IPS-11a (cell line): ENCODE data around the gene GRIK3.

Experiments
- H3K4me3 ChIP-seq: one replicate; pipeline ENCODE4 v1.5.1; 2013; ENCODE audit warnings: low read depth, low read length, control low read depth

Gene GRIK3

GRCh38 chr1:36859926-36860325, 174.4 kb downstream of the GRIK3 start:
- no peak overlapping the region for H3K4me3 ChIP-seq

DNA sequence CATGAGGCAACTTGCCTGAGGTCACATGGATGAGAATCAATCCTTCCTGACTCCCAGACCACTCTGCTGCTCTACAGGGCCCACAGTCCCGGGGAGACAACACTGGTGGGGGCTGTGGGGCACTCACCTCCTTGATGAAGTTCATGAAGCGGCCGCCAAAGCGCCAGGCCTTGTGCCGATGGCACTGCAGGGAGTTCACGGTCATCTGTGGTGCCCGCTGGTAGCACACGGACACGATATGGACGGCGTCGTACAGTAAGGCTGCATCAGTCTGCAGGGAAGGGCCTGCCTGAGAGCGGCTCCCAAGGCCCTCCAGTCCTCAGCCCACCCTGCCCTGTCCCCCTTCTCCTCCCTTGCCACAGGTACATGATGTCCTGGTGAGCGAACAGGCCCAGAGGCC, 175.3 kb downstream of the GRIK3 start:
- H3K4me3 ChIP-seq, result no peak overlapping the region

- no peak overlapping the region for H3K4me3 ChIP-seq
Measured at GRCh38 chr1:36858553-36858952, 175.8 kb downstream of the GRIK3 start.

- no peak overlapping the region for H3K4me3 ChIP-seq
Measured at GRCh38 chr1:36857754-36858153, 176.6 kb downstream of the GRIK3 start.

DNA sequence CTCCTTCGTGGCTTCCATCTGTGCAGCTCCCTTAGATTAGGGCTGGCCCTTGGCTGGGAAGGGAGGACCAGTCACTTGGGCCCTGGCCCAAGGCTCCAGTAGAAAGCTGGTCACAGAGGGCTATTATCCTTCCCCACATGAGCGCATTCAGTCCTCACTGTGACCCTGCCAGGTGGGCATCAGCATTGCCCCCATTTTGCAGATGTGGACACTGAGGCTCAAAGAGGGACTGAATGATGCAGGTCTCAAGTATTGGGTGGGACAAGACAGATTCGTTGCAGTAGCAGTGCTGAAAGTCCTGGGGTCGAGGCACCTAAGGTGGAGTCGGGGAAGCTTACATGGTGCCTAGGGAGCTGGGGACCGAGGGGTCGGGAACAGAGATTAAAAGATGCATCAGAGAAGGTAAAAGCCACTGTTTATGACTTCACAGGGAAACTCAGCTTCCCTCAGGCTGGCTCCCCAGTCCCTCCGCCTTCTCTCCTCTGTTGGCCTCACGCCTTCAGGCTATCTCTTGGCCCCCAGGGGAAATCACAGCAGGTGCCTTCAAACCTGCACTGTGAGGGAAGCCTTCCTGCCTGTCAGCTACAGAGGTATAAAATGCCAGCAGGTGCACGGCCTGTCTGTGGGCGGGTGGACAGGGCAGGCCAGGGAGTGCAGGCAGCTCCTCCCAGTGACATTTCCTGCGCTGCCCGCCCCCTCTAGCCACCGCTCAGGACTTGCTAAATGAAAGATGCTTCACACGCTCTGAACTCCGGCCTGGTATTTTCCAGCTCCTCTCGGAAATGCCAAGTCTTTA, 178.4 kb downstream of the GRIK3 start:
- no peak overlapping the region for H3K4me3 ChIP-seq

GRCh38 chr1:36853638-36854037, 180.7 kb downstream of the GRIK3 start:
- H3K4me3 ChIP-seq, result no peak overlapping the region

DNA sequence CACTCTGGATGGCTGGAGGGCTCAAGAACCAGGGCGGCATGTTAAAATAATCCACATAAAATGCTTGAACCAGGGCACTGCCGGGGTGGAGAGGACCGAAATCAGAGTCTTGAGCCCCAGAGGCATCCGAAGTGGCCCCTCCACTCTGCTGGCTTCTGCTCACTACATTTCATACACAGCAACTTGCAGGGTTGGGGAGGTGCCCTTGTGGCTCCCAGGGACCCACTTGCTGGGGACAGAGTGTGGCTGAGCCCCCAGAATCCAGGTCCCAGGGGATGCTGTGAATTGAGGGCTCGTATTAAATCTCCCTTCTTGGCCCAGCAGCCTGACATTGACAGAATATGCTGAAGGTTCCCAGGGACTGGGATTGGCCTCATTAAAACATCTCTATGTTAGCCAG, 181.7 kb downstream of the GRIK3 start:
- H3K4me3 ChIP-seq, result no peak overlapping the region

DNA sequence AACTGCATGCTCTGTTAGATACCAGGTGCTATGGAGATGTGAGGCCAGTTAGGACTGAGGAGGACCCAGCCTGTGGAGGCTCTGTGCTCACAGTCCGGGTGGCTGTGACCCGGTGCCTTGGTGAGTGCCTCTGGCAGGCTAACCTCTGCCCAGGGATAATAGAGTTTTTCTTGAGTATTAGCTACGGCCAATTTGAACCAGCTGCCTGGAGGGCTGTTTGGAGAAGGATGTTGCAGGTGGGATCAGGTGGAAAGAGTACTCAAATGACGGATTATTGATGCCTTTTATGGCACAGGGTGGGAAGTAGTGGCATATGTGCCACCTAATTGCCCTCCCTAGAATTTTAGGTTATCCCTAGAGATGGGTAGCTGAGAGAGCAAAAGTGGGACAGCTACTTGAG, 182.7 kb downstream of the GRIK3 start:
- no peak overlapping the region for H3K4me3 ChIP-seq

GRCh38 chr1:36851087-36851486, 183.2 kb downstream of the GRIK3 start:
- H3K4me3 ChIP-seq, result no peak overlapping the region

DNA sequence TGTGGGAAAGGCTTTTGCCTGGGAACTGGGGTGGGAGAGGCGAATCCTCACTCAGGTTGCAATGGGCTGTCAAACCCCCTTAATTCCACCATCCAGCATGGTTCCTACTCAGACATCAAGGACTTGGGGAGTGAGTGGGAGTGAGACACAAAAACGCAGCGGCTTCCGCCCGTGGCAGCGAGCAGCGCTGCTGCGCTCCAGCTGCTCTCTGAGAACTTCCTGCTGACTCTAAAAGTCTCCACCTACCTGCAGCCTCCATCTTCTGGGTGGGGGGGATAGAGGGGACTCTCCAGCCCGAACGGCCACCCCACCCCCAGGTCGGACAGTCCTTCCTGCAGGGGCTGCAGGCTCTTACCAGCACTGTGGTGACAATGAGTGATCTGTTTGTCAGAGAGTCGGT, 184.4 kb downstream of the GRIK3 start:
- no peak overlapping the region for H3K4me3 ChIP-seq

DNA sequence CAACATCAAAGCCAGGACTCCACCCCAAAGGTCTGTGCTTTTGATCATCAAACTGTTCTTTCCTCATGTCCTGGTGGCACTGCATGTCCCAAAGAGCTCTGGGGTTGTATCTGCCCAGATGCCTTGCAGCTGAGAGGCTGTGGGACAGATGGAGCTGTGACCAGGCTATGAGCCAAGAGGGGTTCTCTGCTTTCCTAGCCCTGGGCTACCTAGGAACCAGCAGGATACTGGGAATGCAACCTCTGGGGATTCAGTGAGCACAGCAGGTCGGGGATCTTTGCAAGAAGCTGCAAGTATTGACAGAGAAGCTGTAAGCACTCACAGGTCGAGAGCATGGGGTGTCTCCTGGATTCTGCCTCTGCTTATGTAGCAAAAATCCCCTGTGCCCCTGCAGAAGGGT, 186.6 kb downstream of the GRIK3 start:
- no peak overlapping the region for H3K4me3 ChIP-seq

DNA sequence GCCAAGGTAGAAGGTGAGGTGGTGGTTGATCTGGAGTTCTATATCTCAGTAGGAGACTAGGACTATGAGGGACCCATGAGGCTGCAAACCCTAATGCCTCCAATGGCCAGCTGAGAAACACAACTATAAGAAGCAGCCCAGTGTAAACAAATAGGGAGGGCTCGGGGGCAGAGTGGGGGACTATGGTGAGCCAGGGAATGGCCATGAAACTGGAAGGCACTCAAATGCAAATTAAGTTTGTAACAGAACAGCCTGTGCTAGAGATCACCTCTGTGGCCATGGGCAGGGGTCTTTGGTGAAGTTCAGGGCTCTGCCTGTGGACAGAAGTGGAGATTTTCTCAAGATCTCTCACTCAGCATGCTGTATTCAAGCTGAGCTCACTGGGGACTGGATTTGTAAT, 187.1 kb downstream of the GRIK3 start:
- no peak overlapping the region for H3K4me3 ChIP-seq

DNA sequence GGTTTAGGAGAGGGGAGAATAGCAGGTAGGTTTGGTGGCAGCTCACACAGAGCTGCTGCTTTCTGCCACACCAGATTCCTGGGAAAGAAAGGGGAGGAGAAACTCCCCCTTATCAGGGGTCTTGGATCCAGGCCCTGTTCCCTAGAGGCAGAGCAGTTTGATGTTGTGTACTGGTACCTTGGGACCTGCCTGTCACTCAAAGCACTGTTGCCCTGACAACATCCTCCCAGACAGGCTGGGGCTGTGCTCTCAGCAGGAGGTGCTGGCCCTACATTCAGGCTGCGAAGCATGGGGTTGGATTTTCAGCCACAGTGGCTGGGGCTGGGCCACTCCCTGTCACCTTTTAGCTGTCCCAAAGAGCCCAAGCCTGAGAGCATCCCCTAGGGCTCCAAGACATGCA, 188.0 kb downstream of the GRIK3 start:
- H3K4me3 ChIP-seq, result no peak overlapping the region

DNA sequence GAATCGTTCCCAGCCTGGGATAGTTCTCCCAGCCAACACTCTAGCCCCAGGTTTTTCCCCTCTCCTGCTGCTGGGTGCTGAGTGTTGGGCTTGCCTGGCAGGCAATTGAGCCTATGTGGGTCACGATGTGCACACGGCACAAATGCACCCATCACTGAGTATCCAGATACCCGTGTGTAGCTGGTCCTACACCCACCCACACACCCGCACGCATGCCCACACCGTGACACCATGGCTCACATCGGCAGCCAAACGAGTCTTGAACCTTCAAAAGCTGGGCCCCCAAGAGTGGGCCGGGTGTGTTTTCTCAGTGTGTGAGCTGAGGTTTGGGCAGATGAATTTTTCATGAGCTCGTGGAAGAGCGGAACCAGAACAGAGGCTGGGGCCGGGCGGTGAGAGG, 188.5 kb downstream of the GRIK3 start:
- no peak overlapping the region for H3K4me3 ChIP-seq

DNA sequence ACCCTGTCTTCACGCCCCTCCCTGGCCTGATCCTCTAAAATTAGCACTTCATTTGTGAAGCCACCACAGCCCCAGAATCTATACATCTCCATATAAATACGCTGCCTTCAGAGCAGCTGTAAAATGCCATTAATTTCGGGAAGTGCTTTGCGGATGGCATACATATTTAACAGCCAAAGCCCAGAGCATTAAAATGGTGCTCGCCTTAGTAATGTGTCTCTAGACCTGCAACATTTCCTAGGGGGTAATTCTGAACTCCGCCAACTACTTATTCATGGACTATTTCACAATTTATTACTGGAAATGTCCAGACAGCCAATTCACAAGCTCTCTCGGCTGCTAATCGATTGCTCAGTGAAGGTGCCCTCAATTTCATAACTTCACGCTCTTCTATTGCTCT, 189.4 kb downstream of the GRIK3 start:
- no peak overlapping the region for H3K4me3 ChIP-seq

DNA sequence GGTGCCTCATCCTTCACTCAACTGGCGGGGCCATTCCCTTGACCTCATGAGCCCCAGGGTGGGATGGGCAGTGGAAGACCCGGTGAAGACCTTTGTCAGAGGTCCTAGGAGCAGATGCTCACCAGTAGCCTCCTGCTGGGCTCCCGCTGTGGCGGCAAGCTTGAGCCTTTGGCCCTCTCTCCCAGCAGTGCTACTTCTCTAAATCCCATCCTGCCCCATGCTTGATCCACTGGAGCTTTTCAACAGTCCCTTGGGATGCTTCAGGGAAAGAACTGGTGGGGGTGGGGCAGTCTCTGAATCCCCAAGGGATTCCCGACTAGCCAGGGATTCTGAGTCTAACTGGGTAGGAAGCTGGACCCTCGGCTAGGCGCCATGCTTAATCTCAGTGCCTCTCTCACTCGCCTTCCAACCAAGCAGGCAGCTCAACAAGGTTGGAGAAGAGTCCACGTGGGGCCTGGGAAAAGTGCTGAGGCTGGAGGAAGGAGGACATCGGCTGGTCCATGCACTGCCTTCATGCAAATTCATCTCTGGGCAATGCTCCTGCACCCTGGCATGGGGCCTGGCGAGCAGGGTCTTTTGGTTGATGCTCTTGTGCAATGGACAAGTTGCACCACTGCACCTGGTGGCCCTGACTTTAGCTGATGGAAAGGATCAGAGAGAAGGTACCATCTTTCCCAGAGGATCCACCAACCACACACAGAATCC, 190.3 kb downstream of the GRIK3 start:
- no peak overlapping the region for H3K4me3 ChIP-seq

- H3K4me3 ChIP-seq, result no peak overlapping the region
Measured at GRCh38 chr1:36843027-36843426, 191.3 kb downstream of the GRIK3 start.

DNA sequence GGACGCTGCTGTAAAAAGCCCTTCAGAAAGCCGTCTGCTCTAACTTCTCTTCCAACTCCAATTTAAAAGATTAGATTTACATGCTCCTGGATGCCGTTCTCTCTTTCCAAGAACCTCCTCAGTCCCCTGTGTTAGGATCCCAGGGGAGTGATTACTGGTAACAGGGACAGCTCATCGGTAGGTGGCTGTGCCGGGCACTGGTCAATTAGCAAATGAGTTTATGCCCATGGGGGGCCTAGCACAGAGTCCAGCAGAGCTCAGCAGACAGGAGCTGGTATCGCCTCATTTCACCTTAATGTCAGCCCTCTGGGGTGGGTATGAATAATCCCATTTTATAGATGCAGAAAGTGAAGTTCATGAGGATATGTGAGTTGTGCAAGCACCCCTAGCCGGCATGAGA, 191.9 kb downstream of the GRIK3 start:
- no peak overlapping the region for H3K4me3 ChIP-seq

GRCh38 chr1:36839485-36839884, 194.8 kb downstream of the GRIK3 start:
- H3K4me3 ChIP-seq, result no peak overlapping the region

GRCh38 chr1:36838888-36839287, 195.4 kb downstream of the GRIK3 start:
- H3K4me3 ChIP-seq, result no peak overlapping the region

GRCh38 chr1:36836916-36837315, 197.4 kb downstream of the GRIK3 start:
- H3K4me3 ChIP-seq, result no peak overlapping the region

DNA sequence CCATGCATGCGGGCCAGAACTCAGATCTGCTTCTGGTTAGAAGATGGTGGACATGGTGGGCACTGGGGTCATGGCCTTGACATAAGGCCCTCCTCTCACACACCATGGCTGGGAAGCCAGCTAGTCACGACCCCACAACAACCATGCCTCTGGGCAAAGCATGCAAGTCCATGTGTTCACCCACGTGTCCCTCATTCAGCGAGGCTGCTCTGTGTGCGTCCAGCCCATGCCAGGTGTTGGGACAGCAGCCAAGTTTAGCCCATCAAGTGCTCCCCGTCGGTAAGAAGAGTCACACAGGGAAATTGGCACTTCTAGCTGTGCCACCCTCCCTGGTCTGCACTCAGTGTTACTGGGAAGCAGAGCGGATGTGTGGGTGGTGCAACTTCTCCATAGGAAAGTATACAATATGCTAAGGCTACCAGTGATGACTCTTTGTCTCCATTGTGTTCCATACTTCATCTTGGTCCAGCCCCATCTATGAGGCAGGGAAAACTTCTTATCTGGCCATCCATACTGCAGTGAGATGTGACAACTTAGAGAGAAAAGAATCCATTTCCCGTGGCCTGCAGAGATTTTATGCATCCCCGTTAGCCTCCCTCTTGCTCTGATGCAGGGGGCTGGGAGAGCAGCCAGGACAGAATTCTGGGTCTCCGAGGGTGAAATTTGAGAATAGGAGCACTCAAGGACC, 198.0 kb downstream of the GRIK3 start:
- no peak overlapping the region for H3K4me3 ChIP-seq
